Femur (tissue), 1 donor: Measurements from ENCODE around the gene KIF26B.

Experiments
- DNase-seq: peaks from one replicate; pipeline ENCODE4 v3.0.0-alpha.2; 2017

The KIF26B gene

DNA sequence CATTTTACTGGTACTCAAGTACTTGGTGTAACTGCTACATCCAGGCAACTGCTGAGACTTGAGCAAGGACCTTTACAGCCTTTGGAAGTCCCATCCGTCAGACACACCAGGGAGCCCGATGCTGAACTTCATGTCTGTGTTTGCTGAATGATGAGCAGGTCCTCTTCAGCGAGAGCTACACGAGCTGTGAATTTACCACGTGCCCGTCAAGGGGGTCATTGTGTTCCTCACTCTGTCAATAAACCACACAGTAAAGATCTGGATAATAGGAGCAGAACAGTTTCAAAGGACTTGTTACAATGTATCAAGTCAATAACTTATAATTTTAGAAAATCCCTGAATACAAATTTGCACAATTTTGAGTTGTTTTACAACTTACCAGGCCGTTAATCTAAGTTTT is 427.2 kb downstream of the KIF26B start:
- no peak for DNase-seq

DNA sequence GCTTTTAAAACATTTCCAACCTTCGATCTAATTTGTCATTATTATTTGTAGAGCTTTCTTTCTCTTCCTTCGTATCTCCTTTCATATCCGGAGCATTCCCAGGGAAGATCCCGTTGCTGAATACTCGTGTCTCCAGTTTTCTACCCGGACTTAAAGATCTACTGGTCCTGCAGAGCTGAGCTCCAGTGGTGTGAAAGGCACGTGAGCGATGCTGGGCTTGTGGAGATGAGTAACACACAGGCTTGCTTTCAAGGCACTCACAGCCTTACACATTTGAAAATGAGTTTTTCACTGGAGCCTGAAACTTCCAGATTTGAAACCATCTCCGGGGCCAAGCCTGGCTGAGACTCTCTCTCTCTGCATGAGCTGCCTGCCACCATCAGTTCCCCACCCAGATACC is 428.3 kb downstream of the KIF26B start:
- DNase-seq: no peak

DNA sequence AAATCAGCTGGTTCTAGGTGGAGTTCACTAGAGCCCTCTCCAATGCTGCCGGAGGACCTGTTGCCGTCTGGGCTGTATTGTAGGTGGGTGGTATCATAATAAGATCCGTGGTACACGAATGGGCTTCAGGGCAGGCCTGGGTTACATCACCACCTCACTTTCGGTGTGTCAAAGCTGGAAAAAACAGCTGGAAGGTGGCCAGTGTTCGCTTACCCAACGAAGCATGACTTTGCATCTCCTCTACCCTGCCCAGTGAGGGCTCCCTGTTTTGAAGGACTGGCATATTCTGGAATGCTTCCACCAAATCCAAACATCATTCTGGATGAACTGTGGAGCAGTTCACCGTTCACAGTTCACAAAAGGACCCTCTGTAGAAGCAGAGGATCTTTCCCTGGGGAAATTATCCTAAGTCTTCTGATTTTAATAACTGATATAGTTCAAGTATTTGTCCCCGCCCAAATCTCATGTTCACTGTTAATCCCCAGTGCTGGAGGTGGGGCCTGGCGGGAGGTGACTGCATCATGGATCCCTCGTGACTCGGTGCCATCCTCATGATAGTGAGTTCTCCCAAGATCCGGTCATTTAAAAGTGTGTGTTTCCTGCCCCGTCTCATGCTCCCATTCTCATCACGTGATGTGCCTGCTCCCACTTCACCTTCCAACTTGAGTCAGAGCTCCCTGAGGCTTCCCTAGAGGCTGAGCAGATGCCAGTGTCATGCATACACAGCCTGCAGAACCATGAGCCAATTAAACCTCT is 429.0 kb downstream of the KIF26B start:
- DNase-seq: no peak

GRCh38 chr1:245585252-245585959 is 430.6 kb downstream of the KIF26B start:
- no peak for DNase-seq

DNA sequence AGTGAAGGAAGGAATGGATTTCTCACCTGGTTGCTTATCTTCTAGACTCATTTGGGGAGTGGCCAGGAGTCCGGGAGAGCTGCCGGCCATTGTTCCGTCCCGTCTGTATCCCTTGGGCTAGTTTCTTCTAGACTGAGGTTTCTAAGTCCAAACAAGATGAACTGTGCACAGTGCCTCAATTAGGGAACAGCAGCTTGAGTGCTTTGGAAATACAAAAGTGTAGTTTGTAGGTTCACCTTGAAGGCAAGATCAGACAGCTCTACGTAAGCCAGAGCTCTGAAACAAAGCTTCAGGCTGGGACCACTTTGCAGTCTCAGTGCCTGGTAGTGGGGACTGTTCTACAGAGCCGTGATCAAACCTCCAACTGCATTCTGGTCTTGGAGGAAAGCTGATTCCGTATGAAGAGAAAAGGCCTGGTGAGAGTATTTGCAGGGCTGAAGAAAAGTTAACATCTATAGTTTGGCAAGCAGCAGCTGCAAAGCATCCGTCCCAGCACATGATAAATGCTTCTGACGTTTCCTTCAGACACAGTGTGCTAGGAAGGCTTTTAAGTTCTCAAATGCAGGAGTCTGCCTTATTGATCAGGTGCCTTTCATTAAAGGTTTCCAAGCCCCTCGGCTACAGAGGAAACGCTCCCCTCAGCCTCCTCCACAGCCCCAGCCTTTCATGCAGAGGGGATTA is 432.8 kb downstream of the KIF26B start:
- no peak for DNase-seq

DNA sequence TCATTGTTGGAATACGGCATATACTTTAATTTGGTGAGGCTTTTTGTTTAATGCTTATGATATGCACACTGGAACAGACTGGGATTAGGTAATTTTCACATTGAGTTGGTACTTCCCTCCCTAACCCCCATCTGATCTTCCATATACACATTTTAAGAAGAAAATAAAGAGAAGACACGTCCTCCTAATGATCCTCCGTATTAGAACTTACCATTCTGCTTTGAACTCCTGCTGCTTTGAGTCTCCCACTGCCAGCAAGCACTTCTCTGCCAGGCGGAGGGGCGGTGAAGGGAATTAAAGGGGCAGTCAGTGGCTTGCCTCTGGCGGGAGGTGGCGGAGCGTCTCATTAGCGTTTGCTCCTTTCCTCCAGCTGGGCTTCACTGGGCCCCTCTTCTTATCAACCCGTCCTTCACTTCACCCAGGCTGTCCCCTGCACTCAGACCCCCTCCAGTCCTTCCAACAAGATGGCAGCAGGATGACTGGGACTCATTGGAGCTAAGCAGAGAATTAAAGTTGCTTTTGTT is 433.4 kb downstream of the KIF26B start:
- DNase-seq: no peak

DNA sequence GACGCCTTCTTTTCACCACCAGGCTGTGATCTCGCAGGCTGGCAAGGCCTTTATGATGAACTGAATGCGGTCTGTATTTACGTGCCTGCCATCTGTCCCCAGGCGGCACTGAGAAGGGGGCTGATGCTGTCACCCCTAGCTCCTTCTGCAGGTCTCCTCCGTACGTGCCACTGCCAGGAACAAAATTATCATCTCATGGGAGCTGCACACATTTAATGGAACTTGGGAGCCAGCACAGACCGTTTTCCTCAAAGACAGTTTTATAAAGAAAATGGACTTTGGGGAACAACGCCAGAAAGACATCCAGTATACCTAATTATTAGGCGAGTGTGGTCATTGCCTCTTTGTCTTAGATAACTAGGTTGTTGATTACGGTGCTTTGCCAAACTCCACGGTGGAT is 434.5 kb downstream of the KIF26B start:
- no peak for DNase-seq

DNA sequence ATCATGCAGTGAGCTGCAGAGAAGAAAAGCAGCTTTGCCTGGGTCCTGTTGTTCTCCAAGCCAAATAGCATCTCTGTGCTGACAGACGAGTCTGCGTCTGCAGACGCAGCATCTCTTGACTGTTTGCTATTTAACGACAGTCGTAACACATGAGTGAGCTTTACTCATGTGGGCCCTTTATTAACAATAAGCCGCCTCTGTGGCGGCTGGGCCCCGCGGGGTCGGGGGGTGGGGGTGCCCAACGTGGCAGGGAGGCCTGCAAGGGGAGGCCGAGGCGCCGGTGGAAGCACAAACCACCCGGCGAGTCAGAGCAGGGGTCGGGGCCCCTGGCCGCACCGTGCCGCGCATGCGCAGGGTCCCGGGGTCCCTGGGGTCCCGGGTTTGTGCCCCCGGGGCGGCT is 435.1 kb downstream of the KIF26B start:
- no peak for DNase-seq

DNA sequence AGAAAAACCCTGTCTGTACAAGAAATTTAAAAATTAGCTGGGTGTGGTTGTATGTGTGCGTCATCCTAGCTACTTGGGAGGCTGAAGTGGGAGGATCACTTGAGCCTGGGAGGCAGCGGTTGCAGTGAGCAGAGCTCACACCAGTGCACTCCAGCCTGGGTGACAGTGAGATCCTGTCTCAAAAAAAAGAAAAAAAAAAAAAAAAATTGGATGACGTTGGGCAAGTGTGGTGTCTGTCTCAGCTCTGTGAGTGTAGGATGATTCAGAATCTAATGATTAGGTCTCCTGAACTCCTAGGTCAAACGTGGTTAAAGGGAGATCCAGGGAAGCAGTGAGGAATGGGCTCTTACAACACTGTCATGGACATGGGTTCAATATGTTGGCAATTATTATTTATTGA is 435.9 kb downstream of the KIF26B start:
- no peak for DNase-seq

DNA sequence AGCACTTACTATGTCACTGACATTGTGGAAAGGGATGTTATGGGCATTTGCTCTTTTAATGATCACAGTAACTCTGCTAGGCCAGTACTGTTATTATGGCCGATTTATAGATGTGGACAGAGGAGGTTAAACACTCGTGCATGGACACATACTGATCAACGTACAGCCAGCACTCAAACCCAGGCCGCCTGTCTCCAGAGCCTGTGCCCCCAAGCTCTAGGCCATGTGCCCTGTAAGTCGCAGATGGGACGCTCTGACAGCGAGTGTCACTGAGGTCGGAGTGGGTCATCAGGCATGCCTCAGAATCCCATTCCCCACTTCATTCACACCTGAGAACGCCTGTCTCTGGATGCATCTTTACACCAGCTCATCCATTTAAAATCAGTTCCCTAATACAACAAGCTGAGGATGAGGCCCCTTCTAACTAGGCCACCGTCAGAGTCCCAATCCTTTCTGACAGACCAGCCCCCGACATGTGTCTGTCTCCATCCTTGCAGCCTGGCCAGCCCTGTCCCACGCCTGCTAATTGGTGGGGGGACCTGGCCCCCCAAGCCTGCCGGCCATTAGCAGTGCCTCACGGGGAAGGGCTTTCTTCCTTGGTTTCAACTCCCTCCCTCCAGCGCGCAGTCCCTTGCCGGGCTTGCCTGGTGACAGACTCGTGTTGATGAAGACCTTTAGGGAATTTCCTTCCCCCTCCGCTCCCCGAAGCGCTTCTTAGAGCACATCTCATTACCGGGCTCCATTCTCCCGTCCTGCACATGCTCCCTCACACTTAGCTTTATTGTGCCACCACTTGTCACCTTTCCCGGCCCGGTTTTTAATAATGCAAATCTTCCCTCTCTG is 436.8 kb downstream of the KIF26B start:
- DNase-seq: no peak

GRCh38 chr1:245592189-245592460 is 437.3 kb downstream of the KIF26B start:
- no peak for DNase-seq

- DNase-seq: peak; percentile 38
Observed at GRCh38 chr1:245598524-245599305, 443.9 kb downstream of the KIF26B start.

DNA sequence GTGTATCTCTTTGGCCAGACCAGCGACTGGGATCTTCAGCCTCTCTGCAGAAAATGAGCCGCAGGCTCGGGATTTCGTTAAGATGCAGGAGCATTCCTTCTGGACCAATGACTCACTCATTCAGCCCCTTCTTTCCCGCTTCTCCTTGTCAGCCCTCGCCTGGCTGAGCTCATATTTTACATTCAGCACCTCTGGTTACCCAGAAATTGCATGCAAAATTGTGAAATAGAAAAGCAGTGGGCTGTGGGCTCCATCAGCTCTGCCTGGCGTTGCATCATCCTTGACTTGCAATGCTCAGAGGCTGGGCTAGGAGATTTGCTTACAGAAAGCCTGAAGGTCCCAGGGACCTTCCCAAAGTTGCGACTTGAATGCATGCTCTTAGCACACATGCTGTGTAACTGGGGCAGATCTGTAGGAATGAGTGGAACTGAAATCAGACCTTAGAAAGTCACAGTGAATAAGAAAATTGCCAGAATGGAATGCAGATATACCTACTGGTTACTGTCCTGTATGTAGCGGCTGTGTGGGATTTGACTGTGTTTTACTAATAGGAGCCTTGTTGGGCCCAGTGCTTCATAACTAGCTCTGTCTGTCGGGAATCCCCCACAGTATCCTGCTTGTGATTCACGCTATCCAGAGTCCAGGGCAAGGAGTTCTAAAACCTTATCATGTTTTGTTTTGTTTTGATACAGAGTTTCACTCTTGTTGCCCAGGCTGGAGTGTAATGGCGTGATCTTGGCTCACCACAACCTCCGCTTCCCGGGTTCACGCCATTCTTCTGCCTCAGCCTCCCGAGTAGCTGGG is 444.8 kb downstream of the KIF26B start:
- DNase-seq: peak; percentile 37

GRCh38 chr1:245600658-245601057 is 445.9 kb downstream of the KIF26B start:
- no peak for DNase-seq

DNA sequence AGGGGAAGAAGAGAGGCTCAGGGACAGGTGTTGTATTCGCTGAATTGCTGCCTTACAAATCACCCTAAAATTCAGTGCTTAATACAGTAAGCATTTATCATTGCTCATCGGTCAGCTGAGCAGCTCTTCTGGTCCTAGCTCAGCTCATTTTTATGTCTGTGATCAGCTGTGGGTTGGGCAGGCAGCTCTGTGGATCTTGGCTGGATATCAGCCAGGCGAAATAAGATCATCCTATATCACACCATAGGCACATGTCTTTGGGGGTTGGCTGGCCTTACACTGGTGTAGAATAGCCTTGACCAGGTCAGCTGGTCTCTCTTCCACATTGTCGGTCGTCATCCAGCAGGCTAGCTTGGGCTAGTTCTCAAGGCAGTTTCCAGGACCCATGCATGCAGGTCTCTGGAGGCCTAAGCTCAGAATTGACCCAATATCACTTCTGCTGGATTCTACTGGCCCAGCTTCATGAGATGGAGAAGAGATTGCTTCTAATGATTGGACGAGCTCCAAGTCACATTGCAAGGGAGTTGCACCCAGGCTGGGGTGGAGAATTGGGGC is 448.6 kb downstream of the KIF26B start:
- DNase-seq: no peak

DNA sequence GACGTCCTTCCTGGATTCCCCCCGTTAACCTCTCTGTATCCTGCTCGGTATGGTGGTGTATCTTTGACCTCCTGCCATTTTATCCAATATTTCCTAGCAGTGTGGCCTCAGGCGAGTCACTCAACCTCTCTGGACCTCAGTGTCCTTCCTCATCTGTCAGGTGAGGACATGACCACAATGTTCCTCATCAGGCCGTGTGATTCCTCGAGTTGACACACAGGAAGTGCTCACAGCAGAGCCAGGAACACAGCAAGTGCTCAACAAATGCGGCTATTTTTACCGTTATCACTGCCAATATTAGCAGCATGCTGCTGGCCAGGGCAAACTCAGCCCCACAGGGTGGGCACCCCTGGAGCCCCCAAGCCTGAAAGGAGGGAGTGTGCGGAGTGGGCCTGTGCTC is 450.2 kb downstream of the KIF26B start:
- DNase-seq: no peak

DNA sequence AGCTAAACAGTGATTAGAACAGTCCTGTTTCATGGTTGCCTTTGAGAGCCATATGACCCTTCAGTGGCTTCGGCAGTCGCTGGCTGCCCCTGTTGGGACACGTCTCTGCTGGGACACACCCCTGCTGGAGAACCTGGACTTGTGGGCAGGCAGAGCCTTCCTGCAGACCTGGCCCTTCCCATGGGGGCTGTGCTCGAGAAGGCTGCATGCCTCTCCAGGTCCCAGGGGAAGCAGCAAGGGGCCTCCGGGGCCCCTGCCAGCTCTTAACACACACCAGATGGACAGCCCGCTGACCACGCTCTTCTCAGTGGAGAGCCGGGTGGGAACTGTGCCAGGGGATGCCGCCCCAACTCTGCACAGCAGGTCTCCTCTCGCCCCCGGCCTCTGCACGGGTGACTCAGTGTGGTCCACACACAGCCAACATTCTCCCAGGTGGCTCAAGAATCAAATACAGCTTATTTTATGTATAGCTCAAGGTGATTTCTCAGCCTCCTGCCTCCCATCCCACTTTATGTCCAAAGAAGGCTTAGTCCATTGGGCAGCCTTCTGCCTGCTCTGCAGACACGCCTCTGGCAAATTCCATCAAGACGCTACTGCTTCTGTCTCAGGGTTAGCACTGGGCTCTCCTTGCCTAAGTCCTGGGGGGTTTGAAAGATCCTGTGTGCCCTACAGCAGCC is 450.8 kb downstream of the KIF26B start:
- DNase-seq: peak; percentile 42

- DNase-seq: no peak
Observed at GRCh38 chr1:245606157-245606725, 451.5 kb downstream of the KIF26B start.

DNA sequence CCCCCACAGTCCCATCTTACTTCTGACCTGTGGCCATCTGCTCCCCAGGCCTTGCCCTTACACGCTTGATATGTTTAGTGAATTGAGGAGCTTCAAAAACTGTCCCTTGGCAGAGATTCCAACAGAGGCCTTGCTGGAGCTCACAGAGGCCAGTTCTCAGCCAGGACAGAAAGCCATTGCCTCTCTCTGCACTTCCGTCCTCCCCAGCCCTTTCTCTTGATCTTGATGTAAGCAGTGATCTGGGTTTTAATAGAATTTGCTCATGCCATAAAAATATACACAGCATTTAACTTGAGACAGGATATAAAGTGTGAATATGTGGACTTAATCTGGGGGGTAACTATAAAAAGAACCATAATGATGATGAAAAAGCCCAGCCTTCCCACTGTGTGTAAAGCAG is 453.5 kb downstream of the KIF26B start:
- no peak for DNase-seq
